Measurements from ENCODE around the gene HBZ.

GRCh38 chr16:200388-200787, 47.9 kb downstream of the HBZ start:
- TF ChIP-seq CTCF (IDR thresholded peaks at IDR 0.05; ENCODE audit: borderline replicate concordance, extremely low read depth, low read length, poor library complexity, severe bottlenecking) (no peak), EZH2 (IDR thresholded peaks at IDR 0.05; ENCODE audit: borderline replicate concordance, low read depth, low read length, severe bottlenecking) (no peak)
